Effector CD4-positive, alpha-beta T cell (primary cell): Measurements from ENCODE around the gene PKP2. TPM values are rescaled to one million over a fixed set of nuclear protein-coding genes. Genes with fewer than 3 reads are reported as not detected.

Experiments used
- DNase-seq: peaks from one replicate; pipeline ENCODE4 v3.0.0-alpha.2; 2020
- total RNA-seq: gene quantifications from one replicate; lab custom pipeline; 2026; lab: John Stamatoyannopoulos, UW

The PKP2 gene
- total RNA-seq, result not detected

DNA sequence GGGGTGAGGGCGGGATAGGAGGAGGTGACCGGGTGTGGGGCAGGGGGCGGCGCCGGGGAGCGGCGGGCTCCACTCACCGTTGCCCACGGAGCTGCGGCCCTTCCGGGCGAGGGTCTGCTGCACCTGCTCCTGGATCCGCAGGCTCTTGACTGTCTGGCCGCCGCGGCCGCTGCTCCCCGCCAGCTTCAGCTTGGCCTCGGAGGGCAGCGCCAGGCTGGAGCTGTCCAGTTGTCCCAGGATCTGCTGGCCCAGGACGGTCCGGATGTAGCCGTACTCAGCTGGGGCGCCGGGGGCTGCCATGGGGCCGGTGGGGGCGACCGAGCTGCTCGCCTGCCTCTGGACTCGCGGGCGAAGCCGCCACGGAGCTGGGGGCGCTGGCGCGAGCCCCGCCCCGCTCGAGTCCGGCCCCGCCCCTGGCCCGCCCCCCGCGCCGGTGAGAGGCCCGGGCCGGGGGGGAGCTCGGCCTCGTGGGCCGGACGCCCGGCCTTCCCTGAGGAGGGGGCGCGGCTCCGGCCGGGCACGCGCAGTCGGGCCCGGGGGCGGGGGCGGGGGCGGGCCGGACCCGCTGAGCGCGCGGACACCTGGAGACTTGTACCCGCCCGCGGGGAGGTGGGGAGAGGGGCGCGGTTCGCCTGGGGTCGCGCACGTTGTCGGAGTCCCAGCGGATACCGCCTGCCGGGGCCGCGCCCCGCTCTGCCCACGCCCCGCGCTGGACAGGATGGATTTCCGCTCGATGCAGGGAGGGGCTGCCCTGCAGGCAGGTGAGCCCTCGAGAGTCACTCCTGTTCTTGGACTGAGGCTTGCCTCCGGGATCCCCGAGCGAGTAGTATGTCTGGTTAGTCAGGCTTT lies at the start of gene PKP2:
PKP2 (minus strand) TSS at position 346 of the 849 bp plus-strand sequence; CDS start at position 300, 46 bp downstream.
- DNase-seq, result no peak

DNA sequence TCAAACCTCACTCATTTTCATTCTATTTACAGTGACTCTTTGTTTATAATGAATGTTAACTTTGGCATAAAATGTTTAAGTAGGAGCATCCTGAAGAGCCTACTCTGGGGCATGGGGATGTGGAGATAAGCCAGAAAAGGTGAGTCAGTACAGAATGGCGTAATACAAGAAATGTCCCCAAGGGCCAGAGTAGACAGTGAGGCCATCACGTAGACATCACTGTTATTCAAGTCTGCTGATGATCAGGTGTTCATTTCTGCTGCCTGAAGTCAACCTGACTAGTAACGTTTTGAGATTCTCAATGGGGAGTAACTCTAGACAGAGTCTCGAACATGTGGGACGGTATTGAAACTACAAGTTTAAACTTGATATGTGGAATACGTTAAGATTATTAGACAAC lies 47.6 kb upstream of the PKP2 start:
- DNase-seq, result no peak

- no peak for DNase-seq
Measured at GRCh38 chr12:32939801-32940200, 43.2 kb upstream of the PKP2 start.

- DNase-seq, result no peak
Measured at GRCh38 chr12:32926963-32927362, 30.4 kb upstream of the PKP2 start.

- DNase-seq, result no peak
Measured at GRCh38 chr12:32926356-32926755, 29.8 kb upstream of the PKP2 start.

GRCh38 chr12:32922546-32923297 lies 26.1 kb upstream of the PKP2 start:
- DNase-seq, result no peak

GRCh38 chr12:32921397-32921796 lies 24.8 kb upstream of the PKP2 start:
- DNase-seq, result no peak

DNA sequence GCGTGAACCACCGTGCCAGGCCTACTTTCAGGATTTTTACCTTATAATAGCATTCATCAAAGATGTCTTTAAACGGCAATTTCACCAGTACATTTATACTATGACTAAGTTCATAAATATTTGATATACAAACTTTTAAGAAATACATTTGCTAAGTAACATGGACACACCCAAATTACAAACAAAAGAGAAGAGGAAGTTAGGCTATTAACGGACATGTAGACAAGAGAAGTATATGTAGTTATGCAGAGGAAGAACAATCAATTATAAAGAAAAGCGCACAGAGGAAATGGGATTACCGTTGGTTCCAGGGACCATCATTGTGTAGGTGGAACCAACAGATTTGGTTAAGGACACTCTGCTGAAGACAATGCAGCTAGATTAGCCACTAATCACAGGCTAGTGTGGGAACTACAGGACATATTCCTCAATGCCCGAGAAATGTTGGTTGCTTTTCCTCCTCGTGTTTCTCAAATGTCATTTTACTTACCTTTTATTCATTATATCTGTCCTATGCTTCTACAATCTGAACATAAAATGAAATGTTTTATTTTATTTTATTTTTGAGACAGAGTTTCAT lies 24.0 kb upstream of the PKP2 start:
- no peak for DNase-seq

DNA sequence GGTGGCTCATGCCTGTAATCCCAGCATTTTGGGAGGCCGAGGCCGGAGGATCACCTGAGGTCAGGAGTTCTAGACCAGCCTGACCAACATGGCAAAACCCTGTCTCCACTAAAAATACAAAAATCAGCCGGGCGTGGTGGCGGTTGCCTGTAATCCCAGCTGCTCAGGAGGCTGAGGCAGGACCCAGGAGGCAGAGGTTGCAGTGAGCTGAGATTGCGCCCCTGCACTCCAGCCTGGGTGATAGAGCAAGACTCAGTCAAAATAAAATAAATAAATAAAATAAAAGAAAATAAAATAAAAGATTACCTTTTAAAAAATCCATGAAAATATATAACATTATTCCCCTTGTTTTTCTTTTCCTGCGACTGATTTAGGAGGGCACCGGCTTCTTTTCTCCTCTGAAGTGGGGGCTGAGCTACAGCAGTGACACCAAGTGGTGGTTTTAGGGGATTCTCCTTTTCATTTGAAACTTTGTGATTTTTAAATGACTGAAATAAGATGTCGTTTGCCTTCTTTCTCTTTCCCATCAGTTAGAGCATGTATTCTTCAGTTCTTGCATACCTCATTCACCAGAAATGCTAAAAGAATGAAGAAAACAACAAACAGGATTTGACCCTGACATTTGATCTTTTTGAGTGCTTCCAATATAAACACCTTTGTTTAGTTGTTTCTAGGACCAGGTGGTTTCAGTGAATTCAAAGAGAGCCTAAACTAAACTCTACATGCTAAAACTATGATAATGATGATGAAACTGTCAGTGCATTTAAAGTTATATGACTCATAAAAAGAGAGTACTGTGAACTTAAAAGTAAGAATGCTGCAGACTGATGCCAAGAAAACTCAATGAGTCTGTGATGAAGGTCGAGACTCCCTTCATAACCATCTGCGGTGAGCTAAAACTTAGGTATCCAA lies 22.6 kb upstream of the PKP2 start:
- no peak for DNase-seq

DNA sequence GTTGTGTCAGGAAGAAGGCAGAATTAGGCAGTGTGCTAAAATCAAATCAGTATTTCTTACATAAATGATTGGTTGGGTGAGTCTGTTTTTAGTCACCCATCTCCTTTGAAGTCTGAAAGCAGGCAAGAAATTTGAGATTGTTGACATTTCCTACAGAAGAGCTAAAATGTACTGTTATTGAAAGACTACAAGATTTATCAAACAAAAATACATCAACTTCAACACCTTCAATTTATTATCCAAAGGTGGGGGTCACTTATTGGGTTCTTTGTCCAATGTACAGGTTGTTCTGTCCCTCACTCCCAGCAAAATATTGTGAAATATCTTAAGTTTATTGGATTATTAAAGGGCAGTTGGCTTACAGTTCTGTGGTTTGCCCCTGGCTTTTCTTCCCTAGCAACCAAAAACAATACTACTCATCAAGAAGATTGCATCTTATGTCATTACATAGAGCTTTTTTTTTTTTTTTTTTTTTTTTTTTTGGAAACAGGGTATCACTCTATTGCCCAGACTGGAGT lies 20.6 kb upstream of the PKP2 start:
- no peak for DNase-seq

- no peak for DNase-seq
Measured at GRCh38 chr12:32907898-32908476, 11.4 kb upstream of the PKP2 start.

GRCh38 chr12:32907166-32907565 lies 10.6 kb upstream of the PKP2 start:
- no peak for DNase-seq

DNA sequence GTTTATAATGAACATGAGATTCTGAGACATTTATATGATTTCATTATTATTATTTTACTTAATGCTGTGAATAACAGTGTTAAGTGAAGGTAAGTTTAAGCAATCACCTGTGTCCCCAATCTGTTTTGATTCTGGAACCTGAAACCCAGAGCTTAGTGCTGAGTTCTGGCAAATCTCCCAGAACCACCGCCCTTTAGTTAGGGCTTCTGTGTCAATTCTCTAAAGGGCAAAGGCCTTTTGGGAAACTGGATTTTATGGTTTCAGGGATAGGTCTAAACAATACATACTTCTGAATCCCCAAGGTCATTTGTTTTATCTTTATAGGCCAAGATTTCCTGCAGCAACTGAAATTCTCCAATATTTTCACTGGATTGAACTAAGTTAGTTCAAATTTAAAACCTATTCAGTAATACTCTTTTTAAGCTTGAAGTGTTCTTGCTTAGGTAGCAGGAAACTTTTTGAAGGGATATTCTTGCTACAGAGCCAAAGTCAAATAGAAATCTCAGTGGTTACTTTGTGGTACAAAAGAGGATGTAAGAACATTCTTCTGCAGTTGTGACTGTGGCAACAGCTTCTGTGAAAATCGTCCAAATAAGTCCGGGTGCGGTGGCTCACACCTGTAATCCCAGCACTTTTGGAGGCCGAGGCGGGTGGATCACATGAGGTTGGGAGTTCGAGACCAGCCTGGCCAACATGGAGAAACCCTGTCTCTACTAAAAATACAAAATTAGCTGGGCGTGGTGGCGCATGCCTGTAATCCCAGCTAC lies 10.0 kb upstream of the PKP2 start:
- DNase-seq, result no peak

GRCh38 chr12:32903763-32904162 lies 7.2 kb upstream of the PKP2 start:
- DNase-seq, result no peak

GRCh38 chr12:32903318-32903717 lies 6.7 kb upstream of the PKP2 start:
- no peak for DNase-seq

- DNase-seq, result no peak
Measured at GRCh38 chr12:32902287-32902997, 5.9 kb upstream of the PKP2 start.

DNA sequence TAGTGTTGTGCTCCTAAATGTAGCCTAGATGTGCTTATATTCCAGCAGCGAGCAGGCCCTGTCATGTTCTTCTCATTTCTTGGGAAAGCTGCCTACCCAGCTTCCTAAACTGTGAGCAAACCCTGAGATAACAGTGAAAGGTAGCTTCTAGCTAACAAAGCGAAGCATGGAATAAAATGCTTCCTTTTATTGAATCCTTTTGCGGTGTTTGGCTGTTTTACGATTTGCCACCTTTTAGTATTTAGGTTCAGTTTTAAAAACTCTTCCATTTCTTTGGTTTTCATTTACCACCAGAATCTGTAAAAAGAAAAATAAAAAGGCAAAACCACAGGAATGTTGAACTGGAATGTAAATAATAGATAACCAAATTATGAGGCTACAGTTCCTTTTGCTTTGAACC lies 5.0 kb upstream of the PKP2 start:
- DNase-seq, result no peak

GRCh38 chr12:32897687-32898573 lies 1.4 kb upstream of the PKP2 start:
- DNase-seq, result no peak

DNA sequence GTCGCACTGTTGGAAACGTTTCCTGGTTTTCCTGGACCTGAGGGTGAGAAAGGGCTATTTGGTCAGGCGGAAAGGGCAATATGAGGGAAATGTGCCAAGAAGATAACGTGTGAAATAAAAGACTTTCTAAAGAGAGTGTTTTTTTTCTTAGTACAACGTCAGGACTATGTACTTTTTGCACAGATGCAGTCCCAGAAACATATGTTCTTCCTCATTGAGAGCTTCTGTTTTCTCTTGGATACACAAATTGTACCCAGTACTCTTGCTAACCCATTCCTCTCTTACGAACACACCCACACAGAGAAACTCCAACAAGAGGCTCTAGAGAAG lies 669 bp upstream of the PKP2 start:
- DNase-seq, result no peak
